H1 (cell line): ENCODE results near the gene TBC1D20. TPM values are rescaled to one million over a fixed set of nuclear protein-coding genes. Genes with fewer than 3 reads are reported as not detected.

Source experiments
- CTCF ChIA-PET: fragments of 300-600 bp; sonication (Branson Sonifier 250); formaldehyde crosslinking; loops from one replicate; lab custom pipeline; 2021; ENCODE audit not compliant: partially characterized antibody; lab: Charles Lee
- POLR2A ChIA-PET: fragments of 300-600 bp; sonication (Branson Sonifier 250); formaldehyde crosslinking; loops from one replicate; lab custom pipeline; 2021; ENCODE audit warnings: inconsistent platforms; ENCODE audit not compliant: partially characterized antibody; lab: Charles Lee
- DNase-seq, 2 experiments: peaks; one replicate each; pipeline versions ENCODE4 v3.0.0 to v3.0.0-alpha.2; 2010 to 2022; ENCODE audit warnings: low spot score in 2 of 2, low read depth in 1 of 2, mixed read lengths in 1 of 2
- FAIRE-seq: peaks from 2 replicates; lab custom pipeline; 2011; peaks lifted over from hg19 to GRCh38; lab: Jason Lieb, UNC
- H2AFZ ChIP-seq: 2 replicates; pipeline ENCODE4 v1.8.1; 2012; ENCODE audit warnings: low read length, inconsistent platforms
- H2AK5ac ChIP-seq: 2 replicates; pipeline ENCODE4 v1.6.1; 2013; ENCODE audit warnings: low read depth, low read length
- H2BK120ac ChIP-seq: replicated peaks from 2 replicates; pipeline ENCODE3; 2013; ENCODE audit warnings: low read depth, low read length, inconsistent platforms
- H2BK12ac ChIP-seq: 2 replicates; pipeline ENCODE4 v1.6.1; 2013; ENCODE audit warnings: low read depth, low read length
- H2BK15ac ChIP-seq: 2 replicates; pipeline ENCODE4 v1.6.1; 2013; ENCODE audit warnings: low read length
- H2BK20ac ChIP-seq: 2 replicates; pipeline ENCODE4 v1.6.1; 2013; ENCODE audit warnings: low read length
- H2BK5ac ChIP-seq: 2 replicates; pipeline ENCODE4 v1.6.1; 2013; ENCODE audit warnings: low read depth, low read length
- H3K14ac ChIP-seq: 2 replicates; pipeline ENCODE4 v1.6.1; 2013; ENCODE audit warnings: inconsistent platforms; ENCODE audit not compliant: insufficient read length
- H3K18ac ChIP-seq: 2 replicates; pipeline ENCODE4 v1.6.1; 2013; ENCODE audit warnings: low read length; ENCODE audit errors: extremely low read depth
- H3K23ac ChIP-seq: 2 replicates; pipeline ENCODE4 v1.6.1; 2013; ENCODE audit warnings: inconsistent platforms; ENCODE audit not compliant: insufficient read length
- H3K23me2 ChIP-seq: 2 replicates; pipeline ENCODE4 v1.6.1; 2013; ENCODE audit warnings: low read depth, low read length
- H3K27ac ChIP-seq: 2 replicates; pipeline ENCODE4 v1.6.1; 2011; ENCODE audit warnings: low read depth, low read length, inconsistent platforms
- H3K27me3 ChIP-seq, 4 experiments: replicated peaks in 1 of 4; 1 replicate in 1 of 4; 2 replicates in 3 of 4; pipeline versions ENCODE4 v1.6.1 to v1.8.1; 2011 to 2013; ENCODE audit warnings: low read length in 3 of 4, mild to moderate bottlenecking in 3 of 4, inconsistent platforms in 2 of 4, mixed read lengths in 2 of 4, moderate library complexity in 1 of 4; ENCODE audit not compliant: control insufficient read depth in 3 of 4, insufficient read depth in 3 of 4; ENCODE audit errors: extremely low read depth in 1 of 4
- H3K36me3 ChIP-seq, 4 experiments: 2 replicates each; pipeline versions ENCODE4 v1.6.1 to v1.8.1; 2011 to 2013; ENCODE audit warnings: mild to moderate bottlenecking in 4 of 4, low read length in 3 of 4, moderate library complexity in 2 of 4, control low read depth in 1 of 4, inconsistent platforms in 1 of 4; ENCODE audit not compliant: insufficient read depth in 4 of 4, control insufficient read depth in 2 of 4
- H3K4ac ChIP-seq: replicated peaks from 2 replicates; pipeline ENCODE3; 2013; ENCODE audit warnings: low read length, low read depth, mixed read lengths, inconsistent platforms; ENCODE audit not compliant: insufficient read length
- H3K4me1 ChIP-seq, 4 experiments: replicated peaks in 1 of 4; 1 replicate in 1 of 4; 2 replicates in 3 of 4; pipeline versions ENCODE4 v1.6.1 to v1.8.1; 2011 to 2013; ENCODE audit warnings: low read length in 3 of 4, inconsistent platforms in 2 of 4, mixed read lengths in 1 of 4; ENCODE audit not compliant: insufficient read depth in 4 of 4, control insufficient read depth in 3 of 4
- H3K4me2 ChIP-seq, 2 experiments: 2 replicates each; pipeline versions ENCODE4 v1.6.1 to v1.8.1; 2011 to 2013; ENCODE audit warnings: low read depth in 2 of 2, low read length in 2 of 2, control low read depth in 1 of 2, inconsistent platforms in 1 of 2, mild to moderate bottlenecking in 1 of 2; ENCODE audit not compliant: insufficient read depth in 1 of 2
- H3K4me3 ChIP-seq, 4 experiments: fragments of 200-600, 300-600 bp in 1 of 4; sonication (generic), shearing (Covaris generic), sonication (Bioruptor Twin) in 1 of 4; 2 replicates each; pipeline versions ENCODE4 v1.5.1 to v1.8.1; 2011 to 2016; ENCODE audit warnings: low read length in 4 of 4, low read depth in 3 of 4, control low read depth in 2 of 4, inconsistent platforms in 2 of 4, mild to moderate bottlenecking in 2 of 4, mixed read lengths in 1 of 4, moderate library complexity in 1 of 4; ENCODE audit not compliant: insufficient read depth in 2 of 4; ENCODE audit errors: extremely low read depth in 1 of 4
- H3K56ac ChIP-seq: replicated peaks from 2 replicates; pipeline ENCODE3; 2013; ENCODE audit warnings: low read depth, mild to moderate bottlenecking, mixed read lengths, low read length, inconsistent platforms; ENCODE audit not compliant: insufficient read length
- H3K79me1 ChIP-seq: 2 replicates; pipeline ENCODE4 v1.6.1; 2013; ENCODE audit warnings: low read depth, low read length, control low read depth
- H3K79me2 ChIP-seq, 2 experiments: 2 replicates each; pipeline versions ENCODE4 v1.6.1 to v1.8.1; 2012 to 2013; ENCODE audit warnings: low read length in 2 of 2, mild to moderate bottlenecking in 2 of 2, inconsistent platforms in 1 of 2; ENCODE audit not compliant: insufficient read depth in 2 of 2, control insufficient read depth in 1 of 2
- H3K9ac ChIP-seq, 4 experiments: replicated peaks in 1 of 4; 1 replicate in 1 of 4; 2 replicates in 3 of 4; pipeline versions ENCODE4 v1.6.1 to v1.8.1; 2011 to 2013; ENCODE audit warnings: low read depth in 3 of 4, low read length in 3 of 4, control low read depth in 2 of 4, mild to moderate bottlenecking in 2 of 4, moderate library complexity in 2 of 4, inconsistent platforms in 1 of 4; ENCODE audit errors: extremely low read depth in 1 of 4
- H3K9me3 ChIP-seq, 2 experiments: 2 replicates each; pipeline versions ENCODE4 v1.6.1 to v1.8.1; 2012 to 2013; ENCODE audit warnings: mild to moderate bottlenecking in 2 of 2, moderate library complexity in 2 of 2, control low read depth in 1 of 2, inconsistent platforms in 1 of 2, low read depth in 1 of 2, low read length in 1 of 2, mixed read lengths in 1 of 2; ENCODE audit not compliant: insufficient read depth in 2 of 2
- H4K20me1 ChIP-seq, 2 experiments: replicated peaks in 1 of 2; 2 replicates each; pipeline versions ENCODE3 to v1.8.1; 2011 to 2013; ENCODE audit warnings: inconsistent platforms in 2 of 2, low read length in 2 of 2, mild to moderate bottlenecking in 1 of 2; ENCODE audit not compliant: insufficient read depth in 2 of 2, control insufficient read depth in 1 of 2
- H4K5ac ChIP-seq: 2 replicates; pipeline ENCODE4 v1.6.1; 2013; ENCODE audit warnings: low read length, low read depth, mixed read lengths, inconsistent platforms; ENCODE audit not compliant: insufficient read length
- H4K8ac ChIP-seq: 2 replicates; pipeline ENCODE4 v1.8.0; 2013; ENCODE audit warnings: mild to moderate bottlenecking, moderate library complexity, low read length, inconsistent platforms; ENCODE audit not compliant: insufficient read depth; ENCODE audit errors: extremely low read depth
- H4K91ac ChIP-seq: replicated peaks from 2 replicates; pipeline ENCODE3; 2013; ENCODE audit warnings: low read length, mixed read lengths, inconsistent platforms; ENCODE audit not compliant: insufficient read length
- CEBPB ChIP-seq: IDR thresholded peaks from 2 replicates; pipeline ENCODE4 v1.6.1; 2012; ENCODE audit warnings: low read depth, low read length
- SRF ChIP-seq: IDR thresholded peaks from 2 replicates; pipeline ENCODE4 v1.6.1; 2011; ENCODE audit warnings: mild to moderate bottlenecking, low read depth, low read length, moderate library complexity
- SUZ12 ChIP-seq: fragments of 200-600 bp; sonication (generic); IDR thresholded peaks from 2 replicates; pipeline ENCODE4 v1.6.1; 2012; ENCODE audit warnings: mild to moderate bottlenecking, inconsistent platforms, low read length, moderate library complexity, mixed read lengths
- WGBS, 2 experiments: shearing (Covaris generic) in 1 of 2; methylation state at CpG; one replicate each; pipeline versions ENCODE4 v1.1.6 to v1.1.7; 2013 to 2015; ENCODE audit warnings: low lambda C conversion rate in 2 of 2, mixed read lengths in 2 of 2, inconsistent platforms in 1 of 2, low coverage in 1 of 2, missing lambda C conversion rate in 1 of 2; ENCODE audit not compliant: insufficient replicate concordance in 2 of 2, insufficient coverage in 1 of 2, insufficient read length in 1 of 2; ENCODE audit errors: extremely low coverage in 1 of 2, missing lambda C conversion rate in 1 of 2; 5-methylcytosine and 5-hydroxymethylcytosine counted together
- polyA plus RNA-seq, 7 experiments: library from polyadenylated mRNA; depleted of rRNA in 3 of 7; stranded (reverse) in 5 of 7; unstranded in 2 of 7; fragments of >200 nt in 5 of 7; fragments of 200-250 nt in 2 of 7; gene quantifications; 1 replicate in 5 of 7; 2 replicates in 1 of 7; 4 replicates in 1 of 7; pipeline versions ENCODE4 v1.2.1 to v1.2.3, GENCODE V29; 2011 to 2013; ENCODE audit warnings: missing spikeins in 2 of 7, mixed read lengths in 2 of 7
- total RNA-seq: library from RNA; stranded (reverse); fragmentation: NEBNext Ultra II Directional; extraction: Animal tissue kit (Norgen Biotek cat#: 25700); gene quantifications from 2 replicates; pipeline ENCODE4 v1.2.1, GENCODE V29; 2021

The TBC1D20 gene
- total and polyA plus RNA-seq, 2 of the 8 experiments (the other 6 are each of a cell fraction or from before 2014, with no cell fraction given), result 14.5 to 17.1 TPM

DNA sequence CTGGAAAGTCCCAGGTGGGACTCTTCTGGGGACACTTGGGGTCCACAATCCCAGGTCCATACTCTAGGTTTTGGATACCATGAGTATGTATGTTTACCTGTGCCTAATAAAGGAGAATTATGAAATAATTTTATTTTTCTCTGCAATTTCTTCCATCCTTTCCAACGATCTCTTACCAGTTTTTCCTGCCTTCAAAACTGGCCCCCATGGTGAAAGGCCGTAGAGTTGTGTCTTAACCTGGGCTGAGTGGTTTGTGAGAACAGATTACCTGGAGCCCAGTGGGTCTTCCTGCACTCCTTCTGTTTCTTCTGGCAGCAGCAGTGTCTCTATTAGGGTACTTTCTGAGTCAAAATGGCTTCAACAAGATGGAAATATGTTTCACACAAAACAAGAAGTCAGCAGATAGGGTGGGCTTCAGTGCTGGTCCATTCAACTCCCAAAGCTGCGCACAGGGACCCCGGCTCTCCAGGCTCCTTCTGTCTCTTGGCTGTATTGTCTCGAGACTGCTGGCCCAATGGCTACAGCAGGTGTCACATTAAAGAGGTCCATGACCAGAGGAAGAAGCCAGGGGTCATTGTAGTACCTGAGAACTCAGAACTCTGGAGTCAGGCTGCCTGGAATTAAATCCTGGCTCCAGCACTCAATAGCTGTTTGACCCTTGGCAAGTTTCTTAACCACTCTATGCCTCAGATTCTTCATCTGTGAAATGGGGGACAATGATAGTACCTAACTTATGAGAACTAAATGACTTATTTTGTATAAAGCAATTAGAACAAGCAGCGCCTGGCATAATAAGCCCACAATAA lies 64.7 kb downstream of the TBC1D20 start:
- peaks cover 0 to 13% (median 3%) of the 10 kb centered on the region in 4 experiments; a peak in 3 of 8 replicates for H3K36me3 ChIP-seq
- no peak overlapping the region for H2BK20ac ChIP-seq
- H3K4ac ChIP-seq, result no peak overlapping the region
- H2AFZ ChIP-seq, result no peak overlapping the region
- H3K56ac ChIP-seq, result no peak overlapping the region
- no peak overlapping the region for H3K18ac ChIP-seq
- H4K8ac ChIP-seq, result no peak overlapping the region
- no peak overlapping the region for H2BK5ac ChIP-seq
- no peak overlapping the region for H3K14ac ChIP-seq
- no peak overlapping the region for H2BK12ac ChIP-seq
- CTCF ChIA-PET, result interaction anchor here (0.8 to 2.1 kb wide), 9 partner anchors 10 to 269 kb away, joined by 3 to 10 read pairs (median 4); no protein-coding TSS in a partner anchor
- no peak overlapping the region for H3K23ac ChIP-seq
- H3K9me3 ChIP-seq, result no peaks in the 10 kb centered on the region
- no peak overlapping the region for H3K9ac ChIP-seq
- WGBS, 2 experiments, result 77% methylated on average over 6 of the region's 6 CpGs; no CpG with 5 or more reads in 1 of the 2 experiments
- no peak for TF ChIP-seq CEBPB
- TF ChIP-seq SUZ12, result no peak
- no peak for TF ChIP-seq SRF
- H3K79me2 ChIP-seq, result no peaks in the 10 kb centered on the region
- no peak overlapping the region for H3K4me3 ChIP-seq
- no peak overlapping the region for H3K4me2 ChIP-seq
- H2BK15ac ChIP-seq, result no peak overlapping the region
- H2BK120ac ChIP-seq, result no peak overlapping the region
- H3K4me1 ChIP-seq, result peaks cover 3 to 7% (median 4%) of the 10 kb centered on the region in 4 experiments; a peak in 4 of 7 replicates
- DNase-seq (no peak), FAIRE-seq (no peak)
- H4K91ac ChIP-seq, result no peak overlapping the region
- H3K27ac ChIP-seq, result no peak overlapping the region
- no peak overlapping the region for H2AK5ac ChIP-seq
- H3K27me3 ChIP-seq, result no peaks in the 10 kb centered on the region
- no peaks in the 10 kb centered on the region for H3K23me2 ChIP-seq
- H4K5ac ChIP-seq, result no peak overlapping the region
- POLR2A ChIA-PET, result interaction anchor here (1.3 to 11.8 kb wide), 8 partner anchors 10 to 41 kb away, joined by 3 to 263 read pairs (median 5); partner anchors contain the start of genes RBCK1 and TRIB3
- H3K79me1 ChIP-seq, result no peaks in the 10 kb centered on the region
- peaks cover 0 to 2% of the 10 kb centered on the region in 2 experiments for H4K20me1 ChIP-seq
